Left renal cortex interstitium (tissue), 4 donors: ENCODE data around the gene RTN4. TPM values are rescaled to one million over a fixed set of nuclear protein-coding genes. Genes with fewer than 3 reads are reported as not detected.

Experiments
- DNase-seq, 4 donors: peaks; one replicate each; pipeline ENCODE4 v3.0.0-alpha.2; 2013; ENCODE audit warnings: low read depth in 4 of 4, low spot score in 2 of 4, missing footprints in 1 of 4
- polyA plus RNA-seq, 4 donors: library from polyadenylated mRNA; unstranded; fragments of 120-200 nt; gene quantifications; one replicate each; pipeline ENCODE4 v1.2.1, GENCODE V29; 2013; ENCODE audit not compliant: insufficient read length in 4 of 4

The RTN4 gene
- polyA plus RNA-seq, 4 donors, result 293 to 406 (median 341) TPM

GRCh38 chr2:55045780-55046179, 4.5 kb downstream of the RTN4 start:
- no peak for DNase-seq

GRCh38 chr2:55043841-55044240, 6.4 kb downstream of the RTN4 start:
- DNase-seq, result no peak

GRCh38 chr2:55038428-55038827, 11.8 kb downstream of the RTN4 start:
- DNase-seq, result no peak

- no peak for DNase-seq
These were observed 14.5 kb downstream of the RTN4 start for GRCh38 chr2:55035716-55036115.

- no peak for DNase-seq
These were observed 16.3 kb downstream of the RTN4 start for GRCh38 chr2:55033921-55034320.

- DNase-seq, result no peak
These were observed 17.0 kb downstream of the RTN4 start for GRCh38 chr2:55033076-55033742.

GRCh38 chr2:55031505-55031904, 18.7 kb downstream of the RTN4 start:
- DNase-seq, result no peak

- no peak for DNase-seq
These were observed 19.5 kb downstream of the RTN4 start for GRCh38 chr2:55030766-55031165.

GRCh38 chr2:55029098-55029497, 21.2 kb downstream of the RTN4 start:
- DNase-seq, result no peak

GRCh38 chr2:55027226-55027625, 23.0 kb downstream of the RTN4 start:
- no peak for DNase-seq

- DNase-seq, result no peak
These were observed 24.0 kb downstream of the RTN4 start for GRCh38 chr2:55026202-55026601.

GRCh38 chr2:55025627-55026026, 24.6 kb downstream of the RTN4 start:
- no peak for DNase-seq

GRCh38 chr2:55025082-55025481, 25.2 kb downstream of the RTN4 start:
- DNase-seq, result no peak

GRCh38 chr2:55022476-55022875, 27.8 kb downstream of the RTN4 start:
- no peak for DNase-seq

GRCh38 chr2:55019526-55020258, 30.6 kb downstream of the RTN4 start:
- DNase-seq, result no peak

GRCh38 chr2:55018619-55019018, 31.6 kb downstream of the RTN4 start:
- DNase-seq, result no peak

GRCh38 chr2:55017880-55018279, 32.4 kb downstream of the RTN4 start:
- no peak for DNase-seq

GRCh38 chr2:55017428-55017827, 32.8 kb downstream of the RTN4 start:
- no peak for DNase-seq

GRCh38 chr2:55014962-55015939, 35.0 kb downstream of the RTN4 start:
- peak in 2 of 4 donors; percentile 51 to 58 for DNase-seq

- no peak for DNase-seq
These were observed 36.3 kb downstream of the RTN4 start for GRCh38 chr2:55013936-55014335.
